ENCODE data around the gene CSNK1A1. TPM values are rescaled to one million over a fixed set of nuclear protein-coding genes. Genes with fewer than 3 reads are reported as not detected.
A peak's percentile ranks its signal among the peaks of the same experiment; 100 is the strongest.
"Not testable (repeated sequence)": the region's sequence is repeated elsewhere in the genome, so short reads cannot be mapped to it uniquely, and the experiment has no call there.

CSNK1A1 gene
- total RNA-seq, 1 donor from 2014 or later = 520 TPM

DNA sequence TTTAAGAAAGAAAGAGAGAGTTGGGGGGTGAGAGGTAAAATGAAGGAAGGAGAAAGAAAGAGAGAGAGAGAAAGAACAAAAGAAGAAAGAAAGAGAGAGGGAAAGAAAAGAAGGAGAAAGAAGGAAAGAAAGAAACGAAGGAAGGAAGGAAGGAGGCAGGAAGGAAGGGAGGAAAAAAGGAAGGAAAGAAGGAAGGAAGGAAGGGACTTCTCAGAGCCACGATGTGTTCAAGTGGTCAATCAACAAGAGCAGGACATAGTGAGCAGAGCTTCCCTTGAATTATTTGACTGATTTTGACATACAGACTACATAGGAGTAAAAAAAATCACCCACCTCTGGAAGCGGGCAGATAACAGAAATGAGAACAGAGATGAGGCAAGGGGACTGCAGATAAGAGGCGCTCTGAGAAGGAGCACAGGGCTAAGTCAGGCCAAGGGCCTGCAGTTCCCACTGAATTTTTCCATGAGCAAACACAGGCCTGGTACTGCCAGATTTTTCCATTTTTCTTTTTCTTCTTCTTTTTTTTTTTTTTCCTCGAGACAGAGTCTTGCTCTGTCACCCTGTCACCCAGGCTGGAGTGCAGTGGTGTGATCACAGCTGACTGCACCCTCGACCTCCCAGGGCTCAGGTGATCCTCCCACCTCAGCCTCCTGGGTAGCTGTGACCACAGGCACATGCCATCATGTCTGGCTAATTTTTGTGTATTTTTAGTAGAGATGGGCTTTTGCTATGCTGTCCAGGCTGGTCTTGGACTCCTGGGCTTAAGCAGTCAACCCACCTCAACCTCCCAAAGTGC lies 94.4 kb downstream of the CSNK1A1 start:
- no peak for DNase-seq

DNA sequence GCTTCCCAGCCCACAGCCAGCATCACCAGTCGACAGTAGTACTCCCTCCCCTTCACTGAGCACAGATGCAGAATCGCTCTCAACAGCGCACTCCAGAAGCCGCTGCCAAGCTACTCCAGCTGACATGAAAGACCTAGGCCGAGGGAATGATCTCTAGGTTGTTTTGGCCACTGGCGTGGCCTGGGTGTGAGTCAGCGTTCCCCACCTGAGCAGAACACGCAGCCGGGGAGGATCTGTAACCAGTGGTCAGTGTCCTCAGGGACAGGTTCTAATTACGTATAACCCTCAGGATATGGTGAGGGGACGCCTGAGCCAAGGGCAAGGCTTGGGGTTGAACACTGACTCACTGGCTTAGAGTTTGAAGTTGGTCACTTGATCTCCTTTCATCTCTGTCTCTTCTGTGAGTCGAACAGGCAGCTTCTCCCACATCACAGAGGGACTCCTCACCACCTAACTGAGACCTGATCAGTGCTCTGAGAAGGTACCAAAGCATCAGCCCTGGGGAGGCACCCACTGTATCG lies 95.3 kb downstream of the CSNK1A1 start:
- DNase-seq = no peak

DNA sequence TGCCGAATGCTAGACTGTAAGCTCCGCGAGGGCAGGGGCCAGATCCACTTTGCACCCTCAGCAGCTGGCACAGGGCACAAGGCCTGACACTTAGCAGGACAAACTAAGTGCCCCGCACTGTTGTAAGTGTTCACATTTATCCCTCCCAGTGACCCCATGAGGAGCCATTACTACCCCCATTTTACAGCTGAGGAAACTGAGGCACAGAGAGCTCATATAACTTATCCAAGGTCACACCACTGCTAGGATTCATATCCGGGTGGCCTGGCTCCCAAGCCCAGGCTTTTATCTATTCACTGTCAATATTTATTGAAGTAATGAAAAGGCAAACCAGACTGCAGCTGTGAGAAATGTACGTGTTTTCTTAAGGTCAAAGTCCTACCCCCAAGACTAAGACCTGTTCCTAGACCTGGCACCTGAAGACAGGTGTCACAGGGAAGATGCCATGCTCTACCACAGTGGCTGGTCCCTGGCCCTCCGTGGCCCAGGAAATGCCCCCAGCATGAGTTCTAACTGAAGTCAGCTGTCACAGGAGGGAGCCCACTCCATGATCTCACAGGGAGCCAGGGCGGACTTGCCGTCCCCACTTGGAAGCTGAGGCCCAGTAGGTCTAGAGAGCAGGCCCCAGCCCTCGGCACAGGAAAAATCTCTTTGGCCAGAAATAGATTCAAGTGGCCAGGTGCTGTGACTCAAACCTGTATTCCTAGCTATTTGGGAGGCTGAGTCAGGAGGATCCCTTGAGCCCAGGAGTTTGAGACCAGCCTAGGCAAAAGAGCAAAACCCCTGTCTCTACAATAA lies 97.4 kb downstream of the CSNK1A1 start:
- no peak for DNase-seq

DNA sequence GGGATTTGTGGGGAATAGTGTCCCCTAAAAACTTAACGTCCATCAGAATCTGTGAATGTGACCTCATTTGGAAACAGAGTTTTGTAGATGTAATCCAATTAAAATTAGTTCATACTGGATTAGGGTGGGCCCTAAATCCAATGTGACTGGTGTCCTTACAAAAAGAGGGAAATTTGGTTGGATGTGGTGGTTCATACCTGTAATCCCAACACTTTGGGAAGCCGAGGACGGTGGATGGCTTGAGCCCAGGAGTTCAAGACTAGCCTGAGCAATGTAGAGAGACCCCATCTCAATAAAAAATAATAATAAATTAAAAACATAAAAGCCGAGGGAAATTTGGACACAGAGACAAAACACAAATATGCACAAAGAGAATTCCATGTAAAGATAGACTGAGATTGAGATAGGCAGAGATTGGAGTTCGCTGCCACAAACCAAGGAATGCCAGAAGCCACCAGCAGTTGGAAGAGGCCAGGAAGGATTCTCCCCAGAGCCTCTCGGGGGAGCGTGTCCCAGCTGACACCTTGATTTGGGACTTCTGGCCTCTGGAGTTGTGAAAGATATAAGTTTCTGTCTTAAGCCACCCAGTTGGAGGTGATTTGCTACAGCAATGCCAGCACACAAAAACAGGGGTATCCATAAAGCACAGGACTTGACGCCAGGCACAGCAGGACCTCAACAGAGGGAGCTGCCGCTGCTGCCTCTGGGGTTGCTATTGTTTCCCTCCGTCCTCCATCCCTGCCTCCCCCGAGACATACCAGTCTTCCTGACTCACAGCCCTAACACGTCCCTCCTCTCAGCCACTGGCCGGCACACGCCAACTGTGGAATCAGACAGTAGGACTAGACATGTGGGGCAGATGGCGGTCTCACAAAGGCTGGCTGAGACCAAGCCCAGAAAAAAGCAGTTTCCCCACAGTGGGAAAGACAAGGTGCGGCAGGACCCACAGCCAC lies 98.3 kb downstream of the CSNK1A1 start:
- no peak for DNase-seq

DNA sequence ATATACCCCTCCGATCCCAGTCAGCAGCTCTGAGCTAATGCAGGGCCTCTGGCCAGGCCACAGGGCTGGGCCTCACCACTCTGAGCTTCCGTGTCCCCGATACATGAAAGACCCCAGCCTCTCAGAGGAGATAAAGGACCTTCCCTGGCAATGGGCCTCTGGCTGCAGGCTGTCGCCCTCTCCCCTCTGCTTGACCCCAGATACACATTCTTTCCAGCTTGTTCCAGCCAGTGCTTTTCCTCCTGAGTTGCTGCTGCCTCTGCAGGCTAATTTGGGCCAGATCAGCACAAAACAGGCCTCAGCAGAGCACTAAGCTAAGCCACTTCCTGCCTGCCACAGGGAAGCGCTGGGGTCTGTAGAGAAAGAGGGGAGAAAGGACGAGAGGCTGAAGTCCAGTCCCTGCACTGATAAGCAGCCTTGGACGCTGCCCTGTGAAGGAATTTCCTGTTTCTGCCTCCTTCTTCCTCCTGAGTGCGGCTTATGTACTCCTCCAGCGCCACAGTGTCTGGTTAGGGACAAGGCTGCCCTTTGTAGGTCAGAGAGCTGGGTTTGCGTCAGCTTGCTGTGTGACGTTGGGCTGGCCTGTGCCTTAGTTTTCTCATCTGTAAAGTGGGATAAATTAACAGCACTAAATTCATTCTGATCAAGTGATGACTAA lies 99.1 kb downstream of the CSNK1A1 start:
- DNase-seq = no peak

DNA sequence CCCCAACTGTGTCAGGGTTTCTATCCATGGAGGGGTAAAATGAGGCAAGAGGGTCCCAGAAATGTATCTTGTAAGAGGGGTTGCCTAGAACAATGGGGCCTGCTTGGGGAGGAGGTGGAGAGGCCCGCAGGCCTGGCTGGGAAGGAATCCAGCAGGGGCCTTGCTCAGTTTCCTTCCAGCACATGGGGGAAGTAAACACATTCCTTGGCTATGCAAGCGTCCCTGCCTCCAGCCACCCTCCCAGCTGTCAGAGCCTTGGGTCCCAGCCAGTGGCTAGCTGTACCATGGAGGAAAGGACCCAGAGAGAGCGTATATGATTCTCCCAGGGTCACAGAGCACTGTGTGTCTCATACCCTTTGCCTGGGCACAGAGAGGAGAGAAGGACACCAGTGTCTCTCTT lies 101.0 kb downstream of the CSNK1A1 start:
- no peak for DNase-seq

DNA sequence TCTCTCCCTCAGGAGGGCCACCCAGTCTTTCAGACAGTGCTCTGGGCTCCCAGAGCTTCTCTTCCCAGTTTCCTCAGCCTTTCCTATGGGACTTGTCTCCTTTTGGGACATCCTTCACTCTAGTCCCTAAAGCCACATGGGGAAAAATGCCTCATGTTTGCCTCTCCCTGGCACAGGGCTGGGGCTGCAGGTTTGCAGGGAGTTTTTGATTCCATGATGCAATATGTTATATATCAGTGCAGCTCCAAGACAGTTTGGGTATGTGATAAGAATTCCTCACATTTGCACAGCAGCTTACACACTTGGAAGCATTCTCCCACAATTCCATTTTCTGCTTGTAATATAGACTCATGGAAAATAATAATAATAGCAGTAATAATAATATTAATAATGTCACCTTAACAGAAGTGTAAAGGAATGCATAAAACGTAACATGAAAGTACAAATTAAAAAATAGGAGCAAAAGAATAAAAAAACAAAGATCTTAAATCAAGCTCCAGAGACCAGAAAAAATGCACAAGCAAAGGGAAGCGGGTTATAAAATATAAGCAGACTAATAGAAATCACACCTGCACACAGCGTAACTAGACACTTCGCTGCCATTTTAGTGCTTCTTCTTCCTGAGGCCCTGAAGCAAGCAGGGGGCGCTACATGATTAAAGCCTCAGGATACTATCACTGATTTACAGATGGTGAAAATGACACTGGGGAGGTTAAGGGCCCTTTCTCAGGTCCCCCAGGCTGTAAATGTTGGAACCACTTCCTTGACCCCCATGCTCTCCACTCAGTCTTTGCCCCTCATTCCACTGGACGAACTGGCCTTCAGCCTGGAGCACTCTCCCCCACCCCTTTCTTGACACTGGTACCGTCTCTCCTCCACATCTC lies 102.2 kb downstream of the CSNK1A1 start:
- DNase-seq = no peak

DNA sequence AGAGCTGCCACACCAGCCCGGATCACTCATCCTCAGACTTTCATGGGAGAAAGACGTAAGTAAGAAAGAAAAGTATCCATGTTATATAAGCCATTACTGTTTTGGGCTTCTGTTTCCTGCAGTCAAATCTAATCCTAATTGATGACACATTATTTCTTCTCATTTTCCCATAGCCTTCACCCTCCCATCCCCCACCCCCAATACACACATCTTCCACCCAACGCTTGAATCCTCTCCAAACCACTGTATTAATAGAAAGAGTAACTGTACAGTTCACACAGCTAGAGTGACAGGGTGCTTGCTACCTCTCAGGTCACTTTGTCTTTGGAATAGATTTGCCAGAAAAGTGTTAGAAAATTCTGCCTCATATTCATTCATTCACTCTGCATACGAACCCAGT lies 102.8 kb downstream of the CSNK1A1 start:
- no peak for DNase-seq

DNA sequence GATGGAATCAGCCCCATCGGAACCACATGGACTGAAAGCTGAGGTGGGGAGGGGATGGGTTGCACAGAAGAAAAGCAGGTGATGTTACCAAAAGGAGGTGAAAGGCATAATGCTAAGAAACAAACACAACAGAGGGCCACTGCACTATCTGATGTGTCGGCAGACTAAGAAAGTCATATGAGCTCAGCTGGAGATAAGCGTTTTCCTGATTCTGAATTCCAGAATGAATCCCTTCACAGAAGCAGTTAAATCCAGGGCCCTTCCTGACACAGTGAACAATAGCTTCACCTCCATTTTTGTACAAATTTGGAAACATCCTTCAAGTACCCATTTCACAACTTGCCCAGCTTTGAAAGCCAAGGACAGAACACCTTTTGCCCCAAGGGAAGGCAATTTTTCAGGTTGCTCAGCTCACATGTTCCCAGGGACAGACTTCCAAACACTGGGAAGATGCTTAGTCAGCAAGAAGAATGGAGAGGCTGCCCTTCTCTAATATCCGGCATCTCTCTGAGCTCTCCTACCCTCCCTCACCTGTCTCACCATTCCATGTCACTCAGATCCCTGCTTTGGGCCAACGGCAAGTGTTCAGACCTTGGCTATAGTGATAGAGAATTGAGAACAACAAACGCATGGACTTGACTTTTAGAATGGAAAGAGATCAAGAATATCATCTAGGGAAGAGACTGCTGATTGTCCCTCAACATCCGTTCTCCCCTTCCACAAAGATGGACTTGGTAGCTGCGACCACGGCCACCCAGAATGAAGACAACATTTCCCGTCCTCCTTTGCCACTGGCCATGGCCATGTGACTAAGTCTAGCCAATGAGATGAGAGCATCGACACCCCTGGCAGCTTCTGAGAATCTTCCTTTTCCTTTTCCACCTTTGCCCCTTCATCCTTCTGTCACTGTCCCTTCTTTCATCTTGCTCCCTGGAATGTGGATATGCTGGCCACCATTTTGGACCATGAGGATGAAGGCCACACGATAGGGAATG lies 103.6 kb downstream of the CSNK1A1 start:
- DNase-seq = no peak

DNA sequence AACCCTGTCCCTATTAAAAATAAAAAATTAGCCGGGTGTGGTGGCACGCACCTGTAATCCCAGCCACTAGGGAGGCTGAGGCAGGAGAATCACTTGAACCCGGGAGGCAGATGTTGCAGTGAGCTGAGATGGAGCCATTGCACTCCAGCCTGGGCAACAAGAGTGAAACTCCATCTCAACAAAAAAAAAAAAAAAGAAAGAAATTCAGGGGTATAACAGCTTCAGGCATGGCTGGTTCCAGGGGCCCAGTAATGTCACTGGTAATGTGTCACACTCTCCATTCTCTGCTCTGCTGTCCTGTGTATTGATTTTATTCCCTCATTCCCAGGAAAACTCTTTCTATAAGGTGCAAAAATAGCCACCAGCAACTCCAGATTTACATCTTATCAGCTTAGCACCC lies 104.4 kb downstream of the CSNK1A1 start:
- not testable (repeated sequence) for DNase-seq

DNA sequence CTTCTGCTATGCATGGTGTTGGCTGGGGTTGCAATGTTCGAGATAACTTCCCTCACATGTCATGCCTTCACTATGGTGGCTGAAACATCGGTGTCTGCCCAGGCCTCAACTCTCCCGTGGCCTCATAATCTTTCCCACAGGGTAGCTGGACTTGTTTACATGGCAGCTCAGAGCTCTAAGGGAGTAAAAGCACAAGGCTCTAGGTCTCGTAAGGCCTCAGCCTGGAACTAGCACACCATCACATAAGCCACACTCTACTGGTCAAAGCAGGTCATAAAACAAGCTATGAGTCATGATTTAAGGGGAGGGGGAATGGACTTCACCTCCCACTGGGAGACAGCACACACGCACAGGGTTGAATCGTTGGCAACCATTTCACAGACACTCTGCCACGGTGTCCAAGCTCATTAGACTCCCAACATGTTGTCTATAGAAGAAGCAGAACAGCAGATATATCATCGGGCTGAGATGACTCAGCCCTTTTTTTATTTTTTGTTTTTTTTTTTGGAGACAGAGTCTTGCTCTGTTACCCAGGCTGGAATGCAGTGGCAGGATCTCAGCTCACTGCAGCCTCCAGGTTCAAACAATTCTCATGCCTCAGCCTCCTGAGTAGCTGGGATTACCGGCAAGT lies 105.4 kb downstream of the CSNK1A1 start:
- DNase-seq = no peak

DNA sequence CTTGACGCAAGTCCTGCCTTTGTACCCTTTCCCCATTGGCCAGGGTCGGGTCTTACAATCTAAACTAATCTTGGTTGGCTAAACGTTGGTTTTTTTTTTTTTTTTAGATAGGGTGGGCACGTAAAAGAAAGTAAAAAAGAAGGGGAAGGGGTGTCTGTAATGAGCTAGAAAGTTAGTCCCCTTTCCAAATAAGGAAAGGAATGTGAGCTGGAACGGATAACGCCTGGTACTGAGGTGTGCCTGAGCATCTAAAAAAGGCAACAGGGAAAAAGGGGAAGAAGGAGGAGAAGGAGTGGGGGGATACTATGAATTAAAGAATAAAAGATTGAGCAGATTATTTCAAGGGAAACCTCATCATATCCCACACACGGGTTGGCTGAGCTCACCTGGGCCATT lies 105.9 kb downstream of the CSNK1A1 start:
- DNase-seq = no peak

DNA sequence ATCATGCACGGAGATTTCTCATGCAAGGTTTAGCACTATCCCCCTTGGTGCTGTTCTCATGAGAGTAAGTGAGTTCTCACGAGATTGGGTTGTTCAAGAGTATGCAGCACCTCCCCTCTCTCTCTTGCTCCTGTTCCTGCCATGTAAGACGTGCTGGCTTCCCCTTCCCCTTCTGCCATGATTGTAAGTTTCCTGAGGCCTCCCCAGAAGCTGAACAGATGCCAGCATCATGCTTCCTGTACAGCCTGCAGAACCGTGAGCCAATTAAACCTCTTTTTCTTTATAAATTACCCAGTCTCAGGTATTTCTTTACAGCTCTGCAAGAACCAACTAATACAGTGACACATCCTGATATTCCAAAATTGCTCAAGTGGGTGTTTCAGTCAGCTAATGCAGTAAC lies 106.8 kb downstream of the CSNK1A1 start:
- DNase-seq = not testable (repeated sequence)

DNA sequence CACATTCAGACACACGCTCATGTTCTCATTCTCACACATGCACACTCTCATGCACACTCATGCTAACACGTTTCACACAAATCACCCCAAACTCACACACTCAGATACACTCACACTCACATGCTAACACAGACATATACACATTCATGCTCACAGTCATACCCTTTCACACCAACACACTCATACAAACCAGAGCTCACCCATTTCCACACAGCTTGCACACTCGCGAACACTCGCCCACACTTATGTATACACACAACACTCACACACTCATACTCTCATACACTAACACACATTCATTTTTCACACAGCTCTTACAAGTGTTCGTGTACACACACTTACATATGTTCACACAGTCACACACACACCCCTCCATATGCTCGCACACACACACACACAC lies 108.0 kb downstream of the CSNK1A1 start:
- DNase-seq = no peak

DNA sequence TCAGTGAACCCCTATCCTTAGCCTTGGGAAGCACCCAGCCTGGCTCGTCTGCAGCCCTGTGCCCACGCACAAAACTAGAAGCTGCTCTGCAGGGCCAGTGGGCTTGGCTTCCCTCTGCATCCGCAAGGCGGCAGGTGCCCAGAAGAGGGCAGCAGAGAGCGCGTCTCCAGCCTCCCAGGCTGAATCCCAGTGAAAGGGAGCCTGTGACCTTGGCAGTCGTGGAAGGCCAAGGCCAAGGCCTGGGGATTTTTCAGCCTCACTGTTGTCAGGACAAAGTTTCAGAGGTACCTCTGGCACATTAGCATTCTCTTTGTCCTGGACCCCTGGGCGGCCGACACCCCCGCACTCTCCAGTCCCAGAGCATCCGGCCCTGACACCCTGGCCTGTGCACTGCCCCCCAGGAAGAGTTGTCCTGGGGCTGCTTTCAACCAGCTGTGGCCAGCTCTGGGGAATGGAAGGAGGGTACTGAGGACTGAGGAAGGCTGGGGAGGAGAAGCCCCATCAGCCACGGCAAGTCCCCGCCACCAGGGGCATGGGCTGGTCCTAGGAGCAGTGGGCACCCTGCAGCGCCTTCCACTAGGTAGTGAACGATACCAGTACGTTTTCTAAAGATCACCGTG lies 108.6 kb downstream of the CSNK1A1 start:
- DNase-seq = peak; percentile 64

Data from occipital lobe (tissue), 2 donors.